Upper lobe of left lung (tissue), 6 donors: Measurements from ENCODE around the gene SLC22A12. TPM values are rescaled to one million over a fixed set of nuclear protein-coding genes. Genes with fewer than 3 reads are reported as not detected.

Experiments used
- ATAC-seq, 2 donors: fragments of 200-7000 bp; cut with Tn5 transposase; one replicate each; pipeline ENCODE4 v1.9.1; 2022; ENCODE audit warnings: mild to moderate bottlenecking in 2 of 2, moderate library complexity in 2 of 2; ENCODE audit not compliant: low FRiP score in 2 of 2
- DNase-seq, 2 donors: peaks; one replicate each; pipeline ENCODE4 v3.0.0-alpha.2; 2019 to 2020
- H3K27ac ChIP-seq, 4 donors: fragments of 200-600 bp; sonication (generic); one replicate each; pipeline ENCODE4 v1.5.1; 2016 to 2019
- H3K27me3 ChIP-seq, 4 donors: fragments of 200-600 bp; sonication (generic); one replicate each; pipeline ENCODE4 v1.5.1; 2017 to 2019
- H3K36me3 ChIP-seq, 4 donors: fragments of 200-600 bp; sonication (generic); one replicate each; pipeline ENCODE4 v1.5.1; 2016 to 2019
- H3K4me1 ChIP-seq, 4 donors: fragments of 200-600 bp; sonication (generic); one replicate each; pipeline ENCODE4 v1.5.1; 2018 to 2019
- H3K4me3 ChIP-seq, 4 donors: fragments of 200-600 bp; sonication (generic); one replicate each; pipeline ENCODE4 v1.5.1; 2017 to 2019; ENCODE audit warnings: mild to moderate bottlenecking in 2 of 4, moderate library complexity in 1 of 4
- H3K9me3 ChIP-seq, 4 donors: fragments of 200-600 bp; sonication (generic); one replicate each; pipeline ENCODE4 v1.5.1; 2018 to 2019
- EP300 ChIP-seq, 4 donors: sonication (generic); formaldehyde crosslinking; IDR thresholded peaks; one replicate each; pipeline ENCODE4 v1.5.1; 2017; ENCODE audit warnings: antibody characterized with exemption in 4 of 4, control low read depth in 2 of 4
- POLR2A ChIP-seq, 4 donors: fragments of 450-650 bp; IDR thresholded peaks; one replicate each; pipeline ENCODE4 v1.5.1; 2016 to 2017; ENCODE audit warnings: antibody characterized with exemption in 4 of 4, mild to moderate bottlenecking in 2 of 4
- POLR2AphosphoS5 ChIP-seq, 2 donors: sonication (generic); formaldehyde crosslinking; IDR thresholded peaks; one replicate each; pipeline ENCODE4 v1.5.1; 2017; ENCODE audit warnings: antibody characterized with exemption in 2 of 2
- WGBS, 2 donors: methylation state at CpG; one replicate each; pipeline ENCODE4 v1.1.5; 2017 to 2018; 5-methylcytosine and 5-hydroxymethylcytosine counted together
- total RNA-seq, 6 donors: library from RNA; depleted of rRNA in 4 of 6; stranded (reverse); fragments of >200 nt in 4 of 6; gene quantifications; one replicate each; pipeline versions ENCODE4 v1.1.0 to v1.2.1, GENCODE V29; 2016 to 2021
- TF ChIP-seq, protein P1 (sequence below), 6 experiments: fragments of 450-650 bp in 4 of 6; fragments of 200-600 bp in 2 of 6; sonication (generic) in 2 of 6; IDR thresholded peaks; one replicate each; pipeline ENCODE4 v1.5.1; 2016 to 2019; ENCODE audit warnings: antibody characterized with exemption in 6 of 6
- donor health status: DM: no; HTN: no; CAD: no; lungs with moderate emphysema.
- donor health status: DM: no; HTN: yes; CAD: no; lungs with severe emphysema.

SLC22A12 gene
- total RNA-seq, 6 donors from 2014 or later, result not detected

DNA sequence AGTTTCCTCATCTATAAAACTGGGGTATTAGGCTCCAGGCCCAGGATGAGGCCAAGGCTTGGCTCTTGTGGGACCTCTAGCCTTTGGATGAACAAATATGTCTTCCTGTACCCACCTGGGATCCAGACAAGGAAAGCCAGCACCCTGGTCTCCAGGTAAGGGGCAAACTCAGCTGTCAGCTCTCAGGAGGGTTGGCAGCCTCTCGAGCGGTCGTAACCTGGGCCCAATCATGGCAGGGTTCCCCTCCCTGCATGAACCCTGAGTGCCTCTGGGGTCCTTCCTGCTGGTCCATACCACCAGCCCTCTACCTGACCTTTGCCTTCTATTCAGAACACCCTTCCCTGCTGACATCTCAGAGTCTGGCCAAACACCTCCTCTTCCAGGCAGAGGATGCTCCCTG lies 19.6 kb downstream of the SLC22A12 start:
- H3K27ac ChIP-seq, result no peak overlapping the region
- WGBS, 2 donors, result 94 to 97% methylated on average over 3 of the region's 3 CpGs
- H3K4me3 ChIP-seq, result no peak overlapping the region
- DNase-seq (no peak), ATAC-seq (no peak)
- no peaks in the 10 kb centered on the region for H3K36me3 ChIP-seq
- H3K27me3 ChIP-seq, result peaks cover 0 to 7% (median 3%) of the 10 kb centered on the region in 4 donors
- H3K4me1 ChIP-seq, result peaks cover 0 to 9% (median 3%) of the 10 kb centered on the region in 4 donors
- TF ChIP-seq, protein P1, sequence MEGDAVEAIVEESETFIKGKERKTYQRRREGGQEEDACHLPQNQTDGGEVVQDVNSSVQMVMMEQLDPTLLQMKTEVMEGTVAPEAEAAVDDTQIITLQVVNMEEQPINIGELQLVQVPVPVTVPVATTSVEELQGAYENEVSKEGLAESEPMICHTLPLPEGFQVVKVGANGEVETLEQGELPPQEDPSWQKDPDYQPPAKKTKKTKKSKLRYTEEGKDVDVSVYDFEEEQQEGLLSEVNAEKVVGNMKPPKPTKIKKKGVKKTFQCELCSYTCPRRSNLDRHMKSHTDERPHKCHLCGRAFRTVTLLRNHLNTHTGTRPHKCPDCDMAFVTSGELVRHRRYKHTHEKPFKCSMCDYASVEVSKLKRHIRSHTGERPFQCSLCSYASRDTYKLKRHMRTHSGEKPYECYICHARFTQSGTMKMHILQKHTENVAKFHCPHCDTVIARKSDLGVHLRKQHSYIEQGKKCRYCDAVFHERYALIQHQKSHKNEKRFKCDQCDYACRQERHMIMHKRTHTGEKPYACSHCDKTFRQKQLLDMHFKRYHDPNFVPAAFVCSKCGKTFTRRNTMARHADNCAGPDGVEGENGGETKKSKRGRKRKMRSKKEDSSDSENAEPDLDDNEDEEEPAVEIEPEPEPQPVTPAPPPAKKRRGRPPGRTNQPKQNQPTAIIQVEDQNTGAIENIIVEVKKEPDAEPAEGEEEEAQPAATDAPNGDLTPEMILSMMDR (IDR thresholded peaks at IDR 0.05), result no peak
- TF ChIP-seq EP300 (IDR thresholded peaks at IDR 0.05) (no peak), POLR2AphosphoS5 (IDR thresholded peaks at IDR 0.05) (no peak), POLR2A (IDR thresholded peaks at IDR 0.05) (no peak)
- H3K9me3 ChIP-seq, result no peaks in the 10 kb centered on the region

DNA sequence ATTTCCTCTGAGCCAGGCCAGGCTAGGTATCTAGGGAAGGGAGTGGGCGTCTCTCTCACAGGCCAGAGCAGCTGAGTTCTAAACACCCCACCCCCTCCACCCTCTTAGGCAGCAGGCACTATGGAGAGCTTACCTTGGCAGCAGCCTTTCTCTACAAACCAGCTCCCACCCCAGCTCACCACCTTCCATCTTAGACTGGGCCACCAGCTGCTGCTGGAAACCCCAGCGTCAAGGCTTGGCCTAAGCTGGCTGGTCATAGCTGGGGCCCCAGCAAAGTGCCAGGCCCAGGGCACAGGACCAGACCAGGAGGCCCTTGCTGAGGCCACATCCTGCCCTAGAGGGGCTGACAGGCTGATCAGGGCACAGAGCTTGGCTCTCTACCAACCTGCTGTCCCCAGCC lies 20.2 kb downstream of the SLC22A12 start:
- TF ChIP-seq EP300 (IDR thresholded peaks at IDR 0.05) (no peak), POLR2A (IDR thresholded peaks at IDR 0.05) (no peak), POLR2AphosphoS5 (IDR thresholded peaks at IDR 0.05) (no peak)
- TF ChIP-seq, protein P1 (IDR thresholded peaks at IDR 0.05), result no peak
- H3K27me3 ChIP-seq, result peaks cover 0 to 7% (median 3%) of the 10 kb centered on the region in 4 donors
- no peaks in the 10 kb centered on the region for H3K9me3 ChIP-seq
- WGBS, 2 donors, result 76 to 100% methylated on average over 1 to 2 of the region's 2 CpGs
- H3K4me1 ChIP-seq, result peaks cover 0 to 9% (median 3%) of the 10 kb centered on the region in 4 donors
- no peak overlapping the region for H3K27ac ChIP-seq
- DNase-seq (no peak), ATAC-seq (no peak)
- no peak overlapping the region for H3K4me3 ChIP-seq
- H3K36me3 ChIP-seq, result no peaks in the 10 kb centered on the region

DNA sequence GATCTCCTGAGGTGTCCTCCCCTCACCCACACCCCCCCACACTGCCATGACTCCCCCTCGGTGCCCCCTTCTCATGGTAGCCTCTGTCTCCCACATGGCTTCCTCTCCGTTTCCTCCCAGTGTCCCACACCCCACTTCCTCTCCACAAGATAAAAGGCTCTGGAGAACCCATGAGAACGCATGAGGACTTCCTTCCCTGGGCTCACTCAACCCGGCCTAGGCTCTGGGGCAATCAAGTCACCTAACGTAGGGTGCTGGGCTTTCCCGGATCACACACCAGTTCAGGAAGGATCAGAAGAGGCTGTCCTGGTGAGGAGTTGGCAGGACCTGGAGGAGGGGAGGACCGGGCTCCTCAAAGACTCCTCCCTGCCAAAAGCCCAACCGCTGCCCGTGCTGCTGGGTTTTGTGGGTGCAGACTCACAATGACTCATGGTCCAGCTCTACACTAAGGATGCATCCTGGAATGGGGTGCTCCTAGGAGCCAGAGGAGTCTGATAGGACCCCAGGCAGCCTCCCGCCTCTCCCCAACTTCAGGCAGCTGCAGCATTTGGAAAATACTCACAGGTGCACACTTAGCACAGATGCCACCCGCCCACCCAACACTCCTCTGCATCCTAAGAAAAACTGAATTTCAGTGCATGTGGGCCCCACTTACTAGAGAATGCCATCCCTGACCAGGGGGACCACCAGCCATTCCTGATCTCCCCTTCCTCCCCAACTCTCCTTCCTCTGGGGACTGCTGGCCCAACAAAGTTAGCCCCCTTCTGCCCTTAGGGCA lies 21.0 kb downstream of the SLC22A12 start:
- peaks cover 0 to 6% (median 3%) of the 10 kb centered on the region in 4 donors for H3K27me3 ChIP-seq
- TF ChIP-seq EP300 (IDR thresholded peaks at IDR 0.05), result no peak
- TF ChIP-seq POLR2AphosphoS5 (IDR thresholded peaks at IDR 0.05), result no peak
- no peak for TF ChIP-seq POLR2A (IDR thresholded peaks at IDR 0.05)
- H3K4me3 ChIP-seq, result no peak overlapping the region
- H3K4me1 ChIP-seq, result peaks cover 0 to 9% (median 3%) of the 10 kb centered on the region in 4 donors
- no peaks in the 10 kb centered on the region for H3K36me3 ChIP-seq
- no peak for DNase-seq
- WGBS, 2 donors, result 52 to 67% methylated on average over 5 to 7 of the region's 11 CpGs
- no peak overlapping the region for H3K27ac ChIP-seq
- ATAC-seq, result no peak
- no peaks in the 10 kb centered on the region for H3K9me3 ChIP-seq

DNA sequence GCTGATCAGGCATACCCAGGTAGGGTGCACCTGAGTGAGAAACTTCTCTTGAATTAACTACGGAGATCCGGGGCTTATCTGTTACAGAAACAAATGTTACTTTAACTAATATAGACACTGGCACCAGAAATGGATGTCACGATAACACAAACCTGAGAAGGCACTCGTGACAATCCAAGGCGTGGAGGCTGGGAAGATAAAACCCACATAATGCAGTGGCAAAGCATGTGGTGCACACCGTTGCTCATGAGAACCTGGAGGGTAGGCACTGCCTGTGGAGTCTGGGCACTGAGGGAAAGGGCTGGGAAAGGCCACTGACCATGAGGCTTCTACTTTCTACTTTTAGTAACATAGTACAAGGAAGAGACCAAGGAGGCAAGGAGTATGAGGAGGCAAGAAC lies 22.6 kb downstream of the SLC22A12 start:
- no peaks in the 10 kb centered on the region for H3K36me3 ChIP-seq
- no peak overlapping the region for H3K27ac ChIP-seq
- 85 to 90% methylated on average over 6 of the region's 6 CpGs for WGBS, 2 donors
- TF ChIP-seq POLR2A (IDR thresholded peaks at IDR 0.05), result no peak
- TF ChIP-seq POLR2AphosphoS5 (IDR thresholded peaks at IDR 0.05), result no peak
- TF ChIP-seq, protein P1 (IDR thresholded peaks at IDR 0.05), result no peak
- TF ChIP-seq EP300 (IDR thresholded peaks at IDR 0.05), result no peak
- no peak for DNase-seq
- no peaks in the 10 kb centered on the region for H3K27me3 ChIP-seq
- H3K9me3 ChIP-seq, result no peaks in the 10 kb centered on the region
- no peaks in the 10 kb centered on the region for H3K4me1 ChIP-seq
- ATAC-seq, result no peak
- H3K4me3 ChIP-seq, result no peak overlapping the region

DNA sequence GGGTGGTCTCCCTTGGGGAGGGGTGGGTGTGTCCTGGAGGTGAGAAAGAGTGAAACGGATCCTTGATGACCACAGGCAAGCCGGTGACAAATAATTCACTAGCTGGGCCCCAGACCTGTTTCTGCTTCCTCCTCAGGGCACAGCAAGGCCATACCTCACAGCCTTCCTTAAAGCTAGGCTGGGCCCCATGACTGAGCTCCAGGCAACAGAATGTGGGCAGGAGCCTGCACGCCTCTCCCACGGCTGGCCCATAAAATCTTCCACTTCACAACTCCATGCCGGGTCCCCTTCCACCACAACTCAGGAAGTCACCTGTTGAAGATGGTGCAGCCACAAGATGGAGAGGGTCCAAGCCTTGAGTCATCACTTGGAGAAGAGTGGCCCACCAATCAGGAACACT lies 23.9 kb downstream of the SLC22A12 start:
- no peaks in the 10 kb centered on the region for H3K27me3 ChIP-seq
- H3K9me3 ChIP-seq, result no peaks in the 10 kb centered on the region
- TF ChIP-seq EP300 (IDR thresholded peaks at IDR 0.05), result no peak
- TF ChIP-seq POLR2AphosphoS5 (IDR thresholded peaks at IDR 0.05), result no peak
- no peak for TF ChIP-seq POLR2A (IDR thresholded peaks at IDR 0.05)
- TF ChIP-seq, protein P1 (IDR thresholded peaks at IDR 0.05), result no peak
- no peak for DNase-seq
- WGBS, 2 donors, result 66 to 74% methylated on average over 5 of the region's 5 CpGs
- no peak for ATAC-seq
- peaks cover 0 to 9% (median 3%) of the 10 kb centered on the region in 4 donors for H3K4me1 ChIP-seq
- H3K4me3 ChIP-seq, result no peak overlapping the region
- H3K27ac ChIP-seq, result no peak overlapping the region
- no peaks in the 10 kb centered on the region for H3K36me3 ChIP-seq
